GM12878 (cell line): ENCODE data around the gene TRAF3IP3. TPM values are rescaled to one million over a fixed set of nuclear protein-coding genes. Genes with fewer than 3 reads are reported as not detected.

Experiments
- ASH2L ChIP-seq: fragments of 300-600, 200-600 bp; sonication (generic); IDR thresholded peaks from 2 replicates; pipeline ENCODE4 v1.6.1; 2017; ENCODE audit warnings: low read depth, mild to moderate bottlenecking, borderline replicate concordance
- DPF2 ChIP-seq: fragments of 450-650 bp; IDR thresholded peaks from 2 replicates; pipeline ENCODE4 v1.6.1; 2017; ENCODE audit warnings: mild to moderate bottlenecking
- FOS ChIP-seq: IDR thresholded peaks from 3 replicates; pipeline ENCODE4 v1.6.1; 2011; ENCODE audit warnings: borderline replicate concordance; ENCODE audit not compliant: insufficient read length; ENCODE audit errors: extremely low read depth
- MTA3 ChIP-seq: IDR thresholded peaks from 2 replicates; pipeline ENCODE4 v1.6.1; 2012; ENCODE audit warnings: low read length, inconsistent platforms, borderline replicate concordance
- NBN ChIP-seq: fragments of 450-650 bp; IDR thresholded peaks from 2 replicates; pipeline ENCODE4 v1.6.1; 2016
- NFIC ChIP-seq: IDR thresholded peaks from 2 replicates; pipeline ENCODE4 v1.6.1; 2012; ENCODE audit warnings: low read depth, mild to moderate bottlenecking, inconsistent platforms, low read length, moderate library complexity
- NR2C2 ChIP-seq: IDR thresholded peaks from 2 replicates; pipeline ENCODE4 v1.6.1; 2011; ENCODE audit warnings: borderline replicate concordance, low read depth; ENCODE audit not compliant: control insufficient read depth, insufficient read length
- NR2F1 ChIP-seq: fragments of 450-650 bp; conservative IDR thresholded peaks from 2 replicates; pipeline ENCODE4 v1.6.1; 2017; ENCODE audit warnings: mild to moderate bottlenecking
- POLR2A ChIP-seq: IDR thresholded peaks from 2 replicates; pipeline ENCODE4 v1.6.1; 2011; ENCODE audit warnings: low read depth, mild to moderate bottlenecking, low read length
- POLR2AphosphoS5 ChIP-seq: IDR thresholded peaks from 2 replicates; pipeline ENCODE4 v1.6.1; 2011; ENCODE audit warnings: mild to moderate bottlenecking, low read length, inconsistent platforms
- POU2F2 ChIP-seq: IDR thresholded peaks from 3 replicates; pipeline ENCODE4 v1.6.1; 2011; ENCODE audit warnings: low read depth, mild to moderate bottlenecking, low read length, borderline replicate concordance
- RB1 ChIP-seq: fragments of 450-650 bp; formaldehyde crosslinking; IDR thresholded peaks from 2 replicates; pipeline ENCODE4 v1.6.1; 2017; ENCODE audit warnings: mild to moderate bottlenecking, borderline replicate concordance
- RCOR1 ChIP-seq: conservative IDR thresholded peaks from 2 replicates; pipeline ENCODE4 v1.6.1; 2012; ENCODE audit warnings: low read depth, low read length, improper control_type of control experiment
- SIN3A ChIP-seq: IDR thresholded peaks from 2 replicates; pipeline ENCODE4 v1.6.1; 2012; ENCODE audit warnings: low read depth, low read length, improper control_type of control experiment
- SMAD1 ChIP-seq: fragments of 450-650 bp; IDR thresholded peaks from 2 replicates; pipeline ENCODE4 v1.6.1; 2018; ENCODE audit warnings: mild to moderate bottlenecking, low read depth; ENCODE audit not compliant: partially characterized antibody
- SMC3 ChIP-seq: IDR thresholded peaks from 2 replicates; pipeline ENCODE4 v1.6.1; 2011; ENCODE audit warnings: low read length, improper control_type of control experiment, borderline replicate concordance
- STAT3 ChIP-seq: IDR thresholded peaks from 2 replicates; pipeline ENCODE4 v1.6.1; 2011; ENCODE audit warnings: low read depth, low read length, improper control_type of control experiment
- ZBED1 ChIP-seq: IDR thresholded peaks from 2 replicates; pipeline ENCODE4 v1.6.1; 2016; ENCODE audit warnings: borderline replicate concordance
- ZNF384 ChIP-seq: IDR thresholded peaks from 2 replicates; pipeline ENCODE4 v1.6.1; 2012; ENCODE audit warnings: low read depth, mild to moderate bottlenecking, low read length, improper control_type of control experiment, borderline replicate concordance
- polyA plus RNA-seq, 11 experiments: library from polyadenylated mRNA; depleted of rRNA in 4 of 11; unstranded in 6 of 11; stranded (reverse) in 5 of 11; fragments of >200 nt; fragmentation: Nextera tagmentation in 4 of 11; fragmentation: Illumina TruSeq in 1 of 11; extraction: Ambion mirVana in 4 of 11; extraction: Trizol in 1 of 11; gene quantifications; 1 replicate in 1 of 11; 2 replicates in 10 of 11; pipeline versions ENCODE4 v1.2.1 to v1.2.3, GENCODE V29; 2011 to 2016; ENCODE audit warnings: inconsistent platforms in 2 of 11, missing spikeins in 2 of 11, low read depth in 1 of 11
- total RNA-seq, 4 experiments: library from RNA; depleted of rRNA in 3 of 4; stranded (reverse); fragments of >200 nt in 3 of 4; fragmentation: Illumina TruSeq in 1 of 4; extraction: Trizol in 1 of 4; gene quantifications; 2 replicates each; pipeline versions ENCODE4 v1.2.1 to v1.2.3, GENCODE V29; 2013 to 2021
- TF ChIP-seq, protein P1 (sequence below): fragments of 450-650 bp; IDR thresholded peaks from 2 replicates; pipeline ENCODE4 v1.6.1; 2016; ENCODE audit warnings: mild to moderate bottlenecking, moderate library complexity, borderline replicate concordance
- TF ChIP-seq, protein P2 (sequence below): fragments of 450-650 bp; IDR thresholded peaks from 2 replicates; pipeline ENCODE4 v1.6.1; 2016; ENCODE audit warnings: mild to moderate bottlenecking
- TF ChIP-seq, protein P3 (sequence below): fragments of 450-650 bp; IDR thresholded peaks from 2 replicates; pipeline ENCODE4 v1.6.1; 2018; ENCODE audit warnings: mild to moderate bottlenecking, low read depth, moderate library complexity; ENCODE audit not compliant: partially characterized antibody

TRAF3IP3 gene
- total and polyA plus RNA-seq, 10 of the 15 experiments (the other 5 are each of a cell fraction or from before 2014, with no cell fraction given) = 61.6 to 121 (median 96.5) TPM

DNA sequence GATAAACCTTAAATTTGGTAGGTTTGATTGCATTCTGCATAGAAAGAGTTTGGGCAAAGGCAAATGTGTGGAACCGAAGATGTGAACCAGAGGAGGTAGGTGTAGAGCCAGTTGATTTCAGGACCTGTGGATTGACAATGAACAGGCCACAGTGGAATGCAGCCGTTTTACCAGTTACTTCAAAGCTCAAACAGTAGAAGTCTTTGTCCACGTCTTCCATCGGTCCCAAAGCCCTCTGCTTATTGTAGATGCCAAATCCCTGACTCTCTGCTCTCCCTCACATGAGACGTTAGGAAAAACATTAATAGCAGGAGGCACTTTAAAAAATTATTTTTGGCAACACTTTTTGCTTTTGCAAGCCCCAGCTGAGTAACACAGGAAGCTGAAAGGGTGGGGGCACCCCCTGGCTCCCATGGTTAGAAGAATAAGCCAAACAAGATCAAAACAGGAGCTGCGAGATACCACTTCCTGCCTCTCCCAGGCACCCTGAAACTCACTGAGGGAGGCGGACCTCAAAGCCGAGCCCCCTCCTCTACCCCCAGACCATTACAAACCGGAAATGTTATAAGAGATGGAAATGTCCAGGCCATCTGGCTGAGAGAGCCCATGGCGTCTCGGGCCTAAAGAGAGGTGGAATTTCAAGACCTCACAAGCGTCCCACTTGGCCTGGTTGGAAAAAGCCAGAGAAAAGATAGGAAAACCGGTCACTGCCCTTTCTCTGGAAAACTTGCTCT, 13.5 kb downstream of the TRAF3IP3 start (continued):
- TF ChIP-seq NR2C2 (no peak), ZBED1 (no peak), POLR2A (no peak), ASH2L (0 out of 2 replicates have a peak, but pooled peaks have one; percentile 56), SIN3A (no peak), NR2F1 (no peak), ZNF384 (no peak), FOS (no peak), RB1 (no peak), SMC3 (no peak), NBN (peak; percentile 70), MTA3 (peak; percentile 61; the same call in 1 of the 2 replicates), NFIC (peak; percentile 81), RCOR1 (no peak; the same call in 1 of the 2 replicates), DPF2 (peak; percentile 85), SMAD1 (no peak), POU2F2 (no peak), POLR2AphosphoS5 (peak; percentile 55; the same call in 1 of the 2 replicates), STAT3 (no peak)
- TF ChIP-seq, protein P1, sequence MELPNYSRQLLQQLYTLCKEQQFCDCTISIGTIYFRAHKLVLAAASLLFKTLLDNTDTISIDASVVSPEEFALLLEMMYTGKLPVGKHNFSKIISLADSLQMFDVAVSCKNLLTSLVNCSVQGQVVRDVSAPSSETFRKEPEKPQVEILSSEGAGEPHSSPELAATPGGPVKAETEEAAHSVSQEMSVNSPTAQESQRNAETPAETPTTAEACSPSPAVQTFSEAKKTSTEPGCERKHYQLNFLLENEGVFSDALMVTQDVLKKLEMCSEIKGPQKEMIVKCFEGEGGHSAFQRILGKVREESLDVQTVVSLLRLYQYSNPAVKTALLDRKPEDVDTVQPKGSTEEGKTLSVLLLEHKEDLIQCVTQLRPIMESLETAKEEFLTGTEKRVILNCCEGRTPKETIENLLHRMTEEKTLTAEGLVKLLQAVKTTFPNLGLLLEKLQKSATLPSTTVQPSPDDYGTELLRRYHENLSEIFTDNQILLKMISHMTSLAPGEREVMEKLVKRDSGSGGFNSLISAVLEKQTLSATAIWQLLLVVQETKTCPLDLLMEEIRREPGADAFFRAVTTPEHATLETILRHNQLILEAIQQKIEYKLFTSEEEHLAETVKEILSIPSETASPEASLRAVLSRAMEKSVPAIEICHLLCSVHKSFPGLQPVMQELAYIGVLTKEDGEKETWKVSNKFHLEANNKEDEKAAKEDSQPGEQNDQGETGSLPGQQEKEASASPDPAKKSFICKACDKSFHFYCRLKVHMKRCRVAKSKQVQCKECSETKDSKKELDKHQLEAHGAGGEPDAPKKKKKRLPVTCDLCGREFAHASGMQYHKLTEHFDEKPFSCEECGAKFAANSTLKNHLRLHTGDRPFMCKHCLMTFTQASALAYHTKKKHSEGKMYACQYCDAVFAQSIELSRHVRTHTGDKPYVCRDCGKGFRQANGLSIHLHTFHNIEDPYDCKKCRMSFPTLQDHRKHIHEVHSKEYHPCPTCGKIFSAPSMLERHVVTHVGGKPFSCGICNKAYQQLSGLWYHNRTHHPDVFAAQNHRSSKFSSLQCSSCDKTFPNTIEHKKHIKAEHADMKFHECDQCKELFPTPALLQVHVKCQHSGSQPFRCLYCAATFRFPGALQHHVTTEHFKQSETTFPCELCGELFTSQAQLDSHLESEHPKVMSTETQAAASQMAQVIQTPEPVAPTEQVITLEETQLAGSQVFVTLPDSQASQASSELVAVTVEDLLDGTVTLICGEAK = no peak; the same call in 1 of the 2 replicates
- TF ChIP-seq, protein P2, sequence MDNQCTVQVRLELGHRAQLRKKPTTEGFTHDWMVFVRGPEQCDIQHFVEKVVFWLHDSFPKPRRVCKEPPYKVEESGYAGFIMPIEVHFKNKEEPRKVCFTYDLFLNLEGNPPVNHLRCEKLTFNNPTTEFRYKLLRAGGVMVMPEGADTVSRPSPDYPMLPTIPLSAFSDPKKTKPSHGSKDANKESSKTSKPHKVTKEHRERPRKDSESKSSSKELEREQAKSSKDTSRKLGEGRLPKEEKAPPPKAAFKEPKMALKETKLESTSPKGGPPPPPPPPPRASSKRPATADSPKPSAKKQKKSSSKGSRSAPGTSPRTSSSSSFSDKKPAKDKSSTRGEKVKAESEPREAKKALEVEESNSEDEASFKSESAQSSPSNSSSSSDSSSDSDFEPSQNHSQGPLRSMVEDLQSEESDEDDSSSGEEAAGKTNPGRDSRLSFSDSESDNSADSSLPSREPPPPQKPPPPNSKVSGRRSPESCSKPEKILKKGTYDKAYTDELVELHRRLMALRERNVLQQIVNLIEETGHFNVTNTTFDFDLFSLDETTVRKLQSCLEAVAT = no peak
- TF ChIP-seq, protein P3, sequence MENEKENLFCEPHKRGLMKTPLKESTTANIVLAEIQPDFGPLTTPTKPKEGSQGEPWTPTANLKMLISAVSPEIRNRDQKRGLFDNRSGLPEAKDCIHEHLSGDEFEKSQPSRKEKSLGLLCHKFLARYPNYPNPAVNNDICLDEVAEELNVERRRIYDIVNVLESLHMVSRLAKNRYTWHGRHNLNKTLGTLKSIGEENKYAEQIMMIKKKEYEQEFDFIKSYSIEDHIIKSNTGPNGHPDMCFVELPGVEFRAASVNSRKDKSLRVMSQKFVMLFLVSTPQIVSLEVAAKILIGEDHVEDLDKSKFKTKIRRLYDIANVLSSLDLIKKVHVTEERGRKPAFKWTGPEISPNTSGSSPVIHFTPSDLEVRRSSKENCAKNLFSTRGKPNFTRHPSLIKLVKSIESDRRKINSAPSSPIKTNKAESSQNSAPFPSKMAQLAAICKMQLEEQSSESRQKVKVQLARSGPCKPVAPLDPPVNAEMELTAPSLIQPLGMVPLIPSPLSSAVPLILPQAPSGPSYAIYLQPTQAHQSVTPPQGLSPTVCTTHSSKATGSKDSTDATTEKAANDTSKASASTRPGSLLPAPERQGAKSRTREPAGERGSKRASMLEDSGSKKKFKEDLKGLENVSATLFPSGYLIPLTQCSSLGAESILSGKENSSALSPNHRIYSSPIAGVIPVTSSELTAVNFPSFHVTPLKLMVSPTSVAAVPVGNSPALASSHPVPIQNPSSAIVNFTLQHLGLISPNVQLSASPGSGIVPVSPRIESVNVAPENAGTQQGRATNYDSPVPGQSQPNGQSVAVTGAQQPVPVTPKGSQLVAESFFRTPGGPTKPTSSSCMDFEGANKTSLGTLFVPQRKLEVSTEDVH = no peak
